ENCODE data around the gene TCTN3. TPM values are rescaled to one million over a fixed set of nuclear protein-coding genes. Genes with fewer than 3 reads are reported as not detected.
"Not testable (repeated sequence)": the region's sequence is repeated elsewhere in the genome, so short reads cannot be mapped to it uniquely, and the experiment has no call there.

The TCTN3 gene
- polyA plus RNA-seq, 1 of the 3 experiments (the other 2 are of a cell fraction) = 39.5 TPM

- H3K4me1 ChIP-seq (ENCODE audit: control insufficient read depth in 1 of 2, insufficient read depth in 2 of 2, low read depth in 1 of 2, low read length in 1 of 2) = no peaks in the 10 kb centered on the region
- H3K9me2 ChIP-seq = no peaks in the 10 kb centered on the region
- no peaks in the 10 kb centered on the region for H3F3A ChIP-seq (replicated peaks; ENCODE audit: insufficient read depth)
- H3K9me3 ChIP-seq = no peaks in the 10 kb centered on the region
- no peak overlapping the region for H2AFZ ChIP-seq (ENCODE audit: low read depth)
- H3K36me3 ChIP-seq (replicated peaks in 1 of 2; ENCODE audit: control insufficient read depth in 1 of 2, insufficient read depth in 2 of 2, low read length in 1 of 2) = peaks cover 72 to 74% of the 10 kb centered on the region in 2 experiments
- no peak for DNase-seq
- H3K27me3 ChIP-seq (ENCODE audit: insufficient read depth) = no peaks in the 10 kb centered on the region
- WGBS (ENCODE audit: low lambda C conversion rate) = 97% methylated on average over 4 of the region's 4 CpGs
- no peak overlapping the region for H3K27ac ChIP-seq (ENCODE audit: low read depth in 2 of 2, low read length in 1 of 2)
- H3K79me2 ChIP-seq (ENCODE audit: insufficient read depth) = no peaks in the 10 kb centered on the region
- POLR2A ChIA-PET = no interaction called here
- H4K20me1 ChIP-seq (ENCODE audit: insufficient read depth) = no peaks in the 10 kb centered on the region
- CTCF ChIA-PET = no interaction called here
- no peak overlapping the region for H3K9ac ChIP-seq
- no peak for TF ChIP-seq EP300 (IDR thresholded peaks at IDR 0.05; ENCODE audit: borderline replicate concordance in 1 of 2, low read depth in 1 of 2, low read length in 1 of 2)
- no peak for TF ChIP-seq RAD21 (IDR thresholded peaks at IDR 0.05; ENCODE audit: low read length)
- TF ChIP-seq IRF3 (IDR thresholded peaks at IDR 0.05; ENCODE audit: low read depth, low read length) = no peak
- TF ChIP-seq POLR2AphosphoS5 (IDR thresholded peaks at IDR 0.05; ENCODE audit: low read depth, low read length) = no peak
- TF ChIP-seq, protein P1, sequence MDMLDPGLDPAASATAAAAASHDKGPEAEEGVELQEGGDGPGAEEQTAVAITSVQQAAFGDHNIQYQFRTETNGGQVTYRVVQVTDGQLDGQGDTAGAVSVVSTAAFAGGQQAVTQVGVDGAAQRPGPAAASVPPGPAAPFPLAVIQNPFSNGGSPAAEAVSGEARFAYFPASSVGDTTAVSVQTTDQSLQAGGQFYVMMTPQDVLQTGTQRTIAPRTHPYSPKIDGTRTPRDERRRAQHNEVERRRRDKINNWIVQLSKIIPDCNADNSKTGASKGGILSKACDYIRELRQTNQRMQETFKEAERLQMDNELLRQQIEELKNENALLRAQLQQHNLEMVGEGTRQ (IDR thresholded peaks at IDR 0.05; ENCODE audit: borderline replicate concordance, low read depth, low read length) = no peak
- no peak for TF ChIP-seq ELF1 (IDR thresholded peaks at IDR 0.05)
- no peak for TF ChIP-seq ZBTB33 (IDR thresholded peaks at IDR 0.05; ENCODE audit: borderline replicate concordance, low read depth)
- TF ChIP-seq CHD2 (IDR thresholded peaks at IDR 0.05; ENCODE audit: low read length, partially characterized antibody) = no peak
- no peak for TF ChIP-seq TAF1 (IDR thresholded peaks at IDR 0.05; ENCODE audit: borderline replicate concordance, low read depth, low read length)
- TF ChIP-seq YY1 (IDR thresholded peaks at IDR 0.05; ENCODE audit: low read depth) = no peak
- no peak overlapping the region for H3K4me2 ChIP-seq
- H3K4me3 ChIP-seq (ENCODE audit: low read depth in 2 of 2, low read length in 1 of 2) = no peak overlapping the region
These were observed 67.2 kb downstream of the TCTN3 start for GRCh38 chr10:95626500-95626899.

DNA sequence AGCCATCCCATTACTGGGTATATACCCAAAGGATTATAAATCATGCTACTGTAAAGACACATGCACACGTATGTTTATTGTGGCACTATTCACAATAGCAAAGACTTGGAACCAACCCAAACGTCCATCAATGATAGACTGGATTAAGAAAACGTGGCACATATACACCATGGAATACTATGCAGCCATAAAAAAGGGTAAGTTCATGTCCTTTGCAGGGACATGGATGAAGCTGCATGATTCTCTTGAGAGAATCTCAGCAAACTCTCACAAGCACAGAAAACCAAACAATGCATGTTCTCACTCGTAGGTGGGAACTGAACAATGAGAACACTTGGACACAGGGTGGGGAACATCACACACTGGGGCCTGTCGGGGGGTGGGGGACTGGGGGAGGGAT, 73.3 kb downstream of the TCTN3 start:
- POLR2A ChIA-PET; H3F3A ChIP-seq (replicated peaks; ENCODE audit: insufficient read depth); H3K9me2 ChIP-seq; H3K27me3 ChIP-seq (ENCODE audit: insufficient read depth); CTCF ChIA-PET; H3K9me3 ChIP-seq; H3K4me3 ChIP-seq (ENCODE audit: low read depth in 2 of 2, low read length in 1 of 2); H4K20me1 ChIP-seq (ENCODE audit: insufficient read depth); H3K79me2 ChIP-seq (ENCODE audit: insufficient read depth); H3K27ac ChIP-seq (ENCODE audit: low read depth in 2 of 2, low read length in 1 of 2); H3K9ac ChIP-seq; H3K4me1 ChIP-seq (ENCODE audit: control insufficient read depth in 1 of 2, insufficient read depth in 2 of 2, low read depth in 1 of 2, low read length in 1 of 2); H3K4me2 ChIP-seq; H2AFZ ChIP-seq (ENCODE audit: low read depth); DNase-seq: not testable (repeated sequence)
- H3K36me3 ChIP-seq (replicated peaks in 1 of 2; ENCODE audit: control insufficient read depth in 1 of 2, insufficient read depth in 2 of 2, low read length in 1 of 2) = peaks cover 56 to 60% of the 10 kb centered on the region in 2 experiments
- 88% methylated on average over 5 of the region's 5 CpGs for WGBS (ENCODE audit: low lambda C conversion rate)
